BLaER1 (cell line): ENCODE results near the gene TOGARAM2.

Experiments used
- H3K27ac ChIP-seq: shearing (Covaris generic); formaldehyde crosslinking; 2 replicates; pipeline ENCODE4 v1.8.1; 2022
- H3K27me3 ChIP-seq: shearing (Covaris generic); formaldehyde crosslinking; 2 replicates; pipeline ENCODE4 v1.8.1; 2022
- H3K36me3 ChIP-seq: shearing (Covaris generic); formaldehyde crosslinking; 2 replicates; pipeline ENCODE4 v1.8.1; 2022
- H3K4me1 ChIP-seq: shearing (Covaris generic); formaldehyde crosslinking; 2 replicates; pipeline ENCODE4 v1.8.1; 2022
- H3K4me2 ChIP-seq: shearing (Covaris generic); formaldehyde crosslinking; 2 replicates; pipeline ENCODE4 v1.8.1; 2022
- H3K4me3 ChIP-seq: shearing (Covaris generic); formaldehyde crosslinking; 2 replicates; pipeline ENCODE4 v1.8.1; 2022
- H3K9ac ChIP-seq: shearing (Covaris generic); formaldehyde crosslinking; 2 replicates; pipeline ENCODE4 v1.8.1; 2022
- H3K9me3 ChIP-seq: shearing (Covaris generic); formaldehyde crosslinking; 2 replicates; pipeline ENCODE4 v1.8.1; 2022
- H4K20me1 ChIP-seq: shearing (Covaris generic); formaldehyde crosslinking; 2 replicates; pipeline ENCODE4 v1.8.1; 2022
- Cebpa-rat ChIP-seq: shearing (Covaris generic); IDR thresholded peaks from 2 replicates; pipeline ENCODE4 v1.8.1; 2022

TOGARAM2 gene

GRCh38 chr2:29033172-29033571, 52.1 kb downstream of the TOGARAM2 start:
- Histone ChIP-seq H3K4me1 (peaks cover 5% of the 10 kb centered on the region; the same call in 1 of the 2 replicates), H3K9me3 (no peaks in the 10 kb centered on the region), H4K20me1 (no peaks in the 10 kb centered on the region), H3K4me3 (no peak overlapping the region), H3K36me3 (no peaks in the 10 kb centered on the region), H3K27ac (no peak overlapping the region), H3K9ac (no peak overlapping the region), H3K27me3 (no peaks in the 10 kb centered on the region), H3K4me2 (no peak overlapping the region)
- TF ChIP-seq Cebpa-rat = no peak

GRCh38 chr2:29033656-29034055, 52.6 kb downstream of the TOGARAM2 start:
- no peak overlapping the region for H3K27ac ChIP-seq
- no peaks in the 10 kb centered on the region for H3K27me3 ChIP-seq
- no peak overlapping the region for H3K4me3 ChIP-seq
- H3K4me1 ChIP-seq = peaks cover 5% of the 10 kb centered on the region; the same call in 1 of the 2 replicates
- TF ChIP-seq Cebpa-rat = no peak
- no peaks in the 10 kb centered on the region for H3K36me3 ChIP-seq
- H3K9ac ChIP-seq = no peak overlapping the region
- no peak overlapping the region for H3K4me2 ChIP-seq
- no peaks in the 10 kb centered on the region for H4K20me1 ChIP-seq
- no peaks in the 10 kb centered on the region for H3K9me3 ChIP-seq

GRCh38 chr2:29035016-29035745, 54.1 kb downstream of the TOGARAM2 start:
- Histone ChIP-seq H3K4me1 (peaks cover 5% of the 10 kb centered on the region; the same call in 1 of the 2 replicates), H3K36me3 (no peaks in the 10 kb centered on the region), H3K9me3 (no peaks in the 10 kb centered on the region), H4K20me1 (no peaks in the 10 kb centered on the region), H3K27me3 (no peaks in the 10 kb centered on the region), H3K9ac (no peak overlapping the region), H3K27ac (no peak overlapping the region), H3K4me2 (no peak overlapping the region), H3K4me3 (no peak overlapping the region)
- TF ChIP-seq Cebpa-rat = no peak

- Histone ChIP-seq H3K4me1 (peaks cover 5% of the 10 kb centered on the region; the same call in 1 of the 2 replicates), H3K9ac (no peak overlapping the region), H3K4me2 (no peak overlapping the region), H3K36me3 (no peaks in the 10 kb centered on the region), H3K27ac (no peak overlapping the region), H3K9me3 (no peaks in the 10 kb centered on the region), H4K20me1 (no peaks in the 10 kb centered on the region), H3K4me3 (no peak overlapping the region), H3K27me3 (no peaks in the 10 kb centered on the region)
- TF ChIP-seq Cebpa-rat = no peak
These were observed 58.8 kb downstream of the TOGARAM2 start for GRCh38 chr2:29039718-29040480.

GRCh38 chr2:29040552-29040951, 59.5 kb downstream of the TOGARAM2 start:
- TF ChIP-seq Cebpa-rat = no peak
- Histone ChIP-seq H3K9me3 (no peaks in the 10 kb centered on the region), H3K4me2 (no peak overlapping the region), H3K36me3 (no peaks in the 10 kb centered on the region), H3K9ac (no peak overlapping the region), H3K4me3 (no peak overlapping the region), H3K27ac (no peak overlapping the region), H3K4me1 (no peaks in the 10 kb centered on the region), H4K20me1 (no peaks in the 10 kb centered on the region), H3K27me3 (no peaks in the 10 kb centered on the region)

GRCh38 chr2:29041161-29041660, 60.1 kb downstream of the TOGARAM2 start:
- no peaks in the 10 kb centered on the region for H4K20me1 ChIP-seq
- no peak overlapping the region for H3K4me3 ChIP-seq
- no peak for TF ChIP-seq Cebpa-rat
- H3K27me3 ChIP-seq = no peaks in the 10 kb centered on the region
- H3K4me1 ChIP-seq = no peaks in the 10 kb centered on the region
- H3K36me3 ChIP-seq = no peaks in the 10 kb centered on the region
- no peak overlapping the region for H3K27ac ChIP-seq
- no peak overlapping the region for H3K4me2 ChIP-seq
- H3K9ac ChIP-seq = no peak overlapping the region
- H3K9me3 ChIP-seq = no peaks in the 10 kb centered on the region

GRCh38 chr2:29042561-29043075, 61.5 kb downstream of the TOGARAM2 start:
- H3K9ac ChIP-seq = no peak overlapping the region
- H3K4me3 ChIP-seq = no peak overlapping the region
- H3K27me3 ChIP-seq = no peaks in the 10 kb centered on the region
- no peak overlapping the region for H3K27ac ChIP-seq
- no peaks in the 10 kb centered on the region for H3K9me3 ChIP-seq
- no peak overlapping the region for H3K4me2 ChIP-seq
- H3K36me3 ChIP-seq = no peaks in the 10 kb centered on the region
- TF ChIP-seq Cebpa-rat = no peak
- H4K20me1 ChIP-seq = no peaks in the 10 kb centered on the region
- no peaks in the 10 kb centered on the region for H3K4me1 ChIP-seq

GRCh38 chr2:29044459-29044858, 63.4 kb downstream of the TOGARAM2 start:
- no peak overlapping the region for H3K4me3 ChIP-seq
- no peaks in the 10 kb centered on the region for H3K27me3 ChIP-seq
- no peaks in the 10 kb centered on the region for H4K20me1 ChIP-seq
- H3K36me3 ChIP-seq = no peaks in the 10 kb centered on the region
- H3K9ac ChIP-seq = no peak overlapping the region
- no peaks in the 10 kb centered on the region for H3K4me1 ChIP-seq
- H3K27ac ChIP-seq = no peak overlapping the region
- no peak overlapping the region for H3K4me2 ChIP-seq
- TF ChIP-seq Cebpa-rat = no peak
- no peaks in the 10 kb centered on the region for H3K9me3 ChIP-seq

- Histone ChIP-seq H3K4me1 (peaks cover 9% of the 10 kb centered on the region), H3K27me3 (no peaks in the 10 kb centered on the region), H3K36me3 (no peaks in the 10 kb centered on the region), H3K9ac (no peak overlapping the region), H3K4me3 (no peak overlapping the region), H3K4me2 (no peak overlapping the region), H3K9me3 (no peaks in the 10 kb centered on the region), H3K27ac (no peak overlapping the region), H4K20me1 (no peaks in the 10 kb centered on the region)
- TF ChIP-seq Cebpa-rat = no peak
These were observed 65.2 kb downstream of the TOGARAM2 start for GRCh38 chr2:29046321-29046720.
